Measurements from ENCODE around the gene DRP2.

DRP2 gene

DNA sequence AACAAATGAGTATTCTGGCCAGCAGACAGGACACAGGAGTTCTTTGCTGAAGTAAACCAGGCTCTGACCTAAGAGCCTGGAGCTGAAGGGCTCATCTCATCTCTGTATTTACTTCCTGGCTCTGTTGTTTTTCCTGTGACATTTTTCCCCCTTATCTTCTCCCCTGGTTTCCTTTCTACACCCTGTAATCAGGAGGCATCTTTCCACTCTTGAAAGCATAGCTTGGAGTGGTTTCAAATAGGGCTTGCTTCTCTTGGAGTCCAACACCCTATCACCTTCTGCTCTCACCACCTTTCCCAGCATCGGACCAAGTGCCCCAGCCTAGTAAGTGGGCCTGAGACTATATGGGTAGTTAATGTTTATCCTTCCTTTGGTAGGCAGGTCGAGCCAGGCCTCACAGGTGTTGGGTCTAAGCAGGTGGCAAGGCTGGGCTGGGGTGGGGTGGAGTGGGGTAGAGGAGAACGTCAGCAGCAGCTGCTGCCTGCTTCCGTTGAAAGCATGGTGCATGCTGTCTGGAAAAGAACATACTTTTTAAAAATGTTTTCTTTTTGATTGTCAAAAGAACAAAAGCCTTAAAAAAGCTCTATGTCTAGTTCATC lies 1.2 kb downstream of the DRP2 start:
- H3K36me3 Mint-ChIP-seq, result no peaks in the 10 kb centered on the region
- H3K4me1 Mint-ChIP-seq, result no peaks in the 10 kb centered on the region
- H3K9me3 Mint-ChIP-seq, result no peaks in the 10 kb centered on the region
- no peak overlapping the region for H3K4me3 Mint-ChIP-seq
- no peak overlapping the region for H3K27ac Mint-ChIP-seq
- no peak for ATAC-seq
- no peaks in the 10 kb centered on the region for H3K27me3 Mint-ChIP-seq

DNA sequence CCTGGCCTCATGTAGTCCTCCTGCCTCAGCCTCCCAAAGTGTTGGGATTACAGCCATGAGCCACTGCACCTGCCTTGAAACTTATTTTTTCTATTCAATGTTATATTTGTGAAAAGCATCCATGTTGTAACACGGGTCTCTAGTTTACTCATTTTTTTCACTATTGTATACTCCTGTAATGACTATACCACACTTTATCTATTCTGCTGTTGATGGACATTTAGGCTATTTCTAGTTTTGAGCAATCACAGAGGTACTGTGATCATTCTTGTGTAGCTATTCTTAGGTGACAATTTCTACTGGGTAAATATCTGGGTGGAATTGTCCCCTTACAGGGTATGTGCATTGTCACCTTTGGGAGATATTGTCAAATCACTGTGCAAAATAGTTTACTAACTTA lies 3.6 kb downstream of the DRP2 start:
- Mint-ChIP-seq H3K4me1 (no peaks in the 10 kb centered on the region), H3K4me3 (no peak overlapping the region), H3K27me3 (no peaks in the 10 kb centered on the region), H3K36me3 (no peaks in the 10 kb centered on the region), H3K9me3 (no peaks in the 10 kb centered on the region), H3K27ac (no peak overlapping the region)
- no peak for ATAC-seq

DNA sequence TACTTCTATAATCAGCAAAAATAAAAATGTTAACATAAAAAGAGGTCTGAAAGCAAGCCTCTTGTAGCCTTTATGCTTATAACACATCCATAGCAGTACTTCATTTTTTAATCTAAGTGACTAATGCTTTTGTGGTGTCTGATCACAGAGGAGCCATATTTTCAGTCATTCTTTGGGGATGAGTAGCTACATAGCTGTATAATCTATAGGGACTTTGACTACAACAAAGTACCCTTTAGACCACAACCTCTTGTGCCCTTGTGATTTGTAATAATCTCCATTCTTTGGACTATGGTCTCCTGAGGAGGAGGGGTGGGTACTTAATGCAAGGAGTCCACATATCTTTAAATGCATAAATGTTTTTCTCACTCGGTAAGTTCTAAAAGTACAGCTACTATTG lies 9.6 kb downstream of the DRP2 start:
- Mint-ChIP-seq H3K27me3 (peaks cover 12% of the 10 kb centered on the region), H3K27ac (no peak overlapping the region), H3K36me3 (no peaks in the 10 kb centered on the region), H3K4me3 (no peak overlapping the region), H3K4me1 (no peaks in the 10 kb centered on the region), H3K9me3 (no peaks in the 10 kb centered on the region)
- no peak for ATAC-seq

DNA sequence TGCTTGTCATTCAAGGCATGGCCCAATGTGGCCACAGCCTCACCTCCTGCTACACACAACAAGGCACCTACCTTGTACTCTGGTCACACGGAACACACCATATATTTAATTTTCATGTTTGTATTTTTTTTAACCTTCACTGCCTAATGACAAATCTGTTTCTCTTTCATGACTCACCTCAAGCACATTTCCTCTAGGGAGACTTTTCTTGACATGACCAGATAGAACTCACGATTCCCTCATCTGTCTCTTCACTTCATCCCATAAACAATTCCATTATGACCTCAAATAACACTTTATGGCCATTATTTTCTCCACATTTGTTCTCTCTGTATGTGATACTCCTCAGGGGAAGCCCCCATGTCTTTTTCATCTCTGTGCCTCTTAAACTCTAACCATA lies 11.1 kb downstream of the DRP2 start:
- H3K27me3 Mint-ChIP-seq, result peaks cover 12% of the 10 kb centered on the region
- H3K4me3 Mint-ChIP-seq, result no peak overlapping the region
- H3K9me3 Mint-ChIP-seq, result no peaks in the 10 kb centered on the region
- H3K4me1 Mint-ChIP-seq, result no peaks in the 10 kb centered on the region
- no peaks in the 10 kb centered on the region for H3K36me3 Mint-ChIP-seq
- no peak for ATAC-seq
- no peak overlapping the region for H3K27ac Mint-ChIP-seq

DNA sequence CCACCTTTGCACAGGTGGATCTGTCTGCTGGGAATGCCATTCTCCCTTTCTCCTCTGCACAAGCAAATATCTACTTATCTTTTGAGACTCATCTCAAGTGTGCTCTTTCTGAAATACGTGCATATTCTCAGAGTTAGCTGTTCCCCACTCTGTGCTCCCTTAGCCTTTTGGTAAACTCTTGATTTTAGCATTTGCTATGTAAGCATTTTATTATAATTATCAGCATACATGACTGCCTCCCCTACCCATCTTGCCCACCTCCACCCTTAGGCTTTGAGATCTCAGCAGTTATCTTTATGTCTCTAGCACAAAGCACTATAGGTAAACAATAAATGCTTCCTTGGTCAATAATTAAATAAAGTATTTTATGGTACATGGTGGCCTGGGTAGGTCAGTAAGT lies 11.5 kb downstream of the DRP2 start:
- H3K4me3 Mint-ChIP-seq, result no peak overlapping the region
- no peak for ATAC-seq

DNA sequence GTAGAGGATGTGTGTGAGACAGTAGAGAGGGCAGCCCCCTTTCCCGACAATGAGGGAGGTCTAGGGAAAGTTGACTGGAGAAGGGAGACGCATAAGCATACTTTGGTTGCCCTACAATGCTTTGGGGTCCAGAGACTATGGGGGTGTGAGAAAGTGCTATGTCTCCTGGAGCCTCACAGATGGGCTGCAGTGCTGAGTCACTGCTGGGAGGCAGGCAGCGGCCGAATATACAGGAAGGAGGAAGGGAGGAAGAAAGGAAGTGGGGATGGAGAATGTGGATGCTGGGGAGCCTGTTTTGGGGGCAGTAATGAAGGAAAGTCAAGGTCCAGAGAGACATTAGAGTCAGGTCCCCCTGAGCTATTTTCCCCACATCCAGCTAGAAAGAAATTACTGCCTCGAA lies 12.7 kb downstream of the DRP2 start:
- no peaks in the 10 kb centered on the region for H3K9me3 Mint-ChIP-seq

More for the DNA sequence above, 11.5 kb downstream of the DRP2 start:
- H3K4me1 Mint-ChIP-seq, result no peaks in the 10 kb centered on the region
- H3K36me3 Mint-ChIP-seq, result no peaks in the 10 kb centered on the region
- H3K27ac Mint-ChIP-seq, result no peak overlapping the region
- H3K27me3 Mint-ChIP-seq, result peaks cover 12% of the 10 kb centered on the region
- H3K9me3 Mint-ChIP-seq, result no peaks in the 10 kb centered on the region

DNA sequence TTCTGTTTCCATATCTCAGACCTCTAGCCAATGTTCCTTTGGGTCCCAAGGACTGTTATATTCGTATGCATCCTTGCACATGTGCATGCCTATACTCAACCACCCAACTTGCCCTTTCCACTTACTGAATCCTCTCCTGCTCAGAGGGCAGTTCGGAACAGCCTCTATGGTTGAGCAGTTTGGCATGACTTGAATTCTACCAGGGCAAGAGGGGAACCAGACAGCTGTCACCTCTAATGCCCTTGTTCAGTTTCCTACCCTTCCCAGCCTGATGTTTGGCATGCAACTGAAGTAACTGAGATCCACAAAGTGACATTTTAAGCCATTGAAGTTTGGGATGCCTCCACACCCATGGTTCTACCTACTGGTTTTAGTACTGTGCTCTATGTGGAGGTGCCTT lies 17.5 kb downstream of the DRP2 start:
- H3K4me3 Mint-ChIP-seq, result no peak overlapping the region
- H3K9me3 Mint-ChIP-seq, result no peaks in the 10 kb centered on the region

More for the DNA sequence above, 12.7 kb downstream of the DRP2 start:
- no peak for ATAC-seq
- no peak overlapping the region for H3K4me3 Mint-ChIP-seq
- H3K27ac Mint-ChIP-seq, result no peak overlapping the region
- peaks cover 12% of the 10 kb centered on the region for H3K27me3 Mint-ChIP-seq
- no peaks in the 10 kb centered on the region for H3K36me3 Mint-ChIP-seq
- no peaks in the 10 kb centered on the region for H3K4me1 Mint-ChIP-seq

DNA sequence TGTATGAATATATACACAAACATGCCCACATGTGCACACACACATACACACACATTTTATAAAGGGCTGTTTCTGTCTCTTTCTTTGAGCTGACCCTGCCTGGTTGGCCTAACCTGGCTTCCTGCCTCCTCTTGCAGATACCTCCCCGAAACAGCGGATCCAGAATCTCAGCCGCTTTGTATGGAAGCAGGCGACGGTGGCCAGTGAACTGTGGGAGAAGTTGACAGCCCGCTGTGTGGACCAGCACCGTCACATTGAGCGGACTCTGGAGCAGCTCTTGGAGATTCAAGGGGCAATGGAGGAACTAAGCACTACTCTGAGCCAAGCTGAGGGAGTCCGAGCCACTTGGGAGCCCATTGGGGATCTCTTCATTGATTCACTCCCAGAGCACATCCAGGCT lies 21.9 kb downstream of the DRP2 start:
- Mint-ChIP-seq H3K36me3 (no peaks in the 10 kb centered on the region), H3K4me3 (no peak overlapping the region), H3K27me3 (no peaks in the 10 kb centered on the region), H3K9me3 (no peaks in the 10 kb centered on the region), H3K4me1 (no peaks in the 10 kb centered on the region), H3K27ac (no peak overlapping the region)
- ATAC-seq, result no peak

More for the DNA sequence above, 17.5 kb downstream of the DRP2 start:
- H3K27me3 Mint-ChIP-seq, result peaks cover 10% of the 10 kb centered on the region
- H3K27ac Mint-ChIP-seq, result no peak overlapping the region
- no peaks in the 10 kb centered on the region for H3K4me1 Mint-ChIP-seq
- H3K36me3 Mint-ChIP-seq, result no peaks in the 10 kb centered on the region
- no peak for ATAC-seq

DNA sequence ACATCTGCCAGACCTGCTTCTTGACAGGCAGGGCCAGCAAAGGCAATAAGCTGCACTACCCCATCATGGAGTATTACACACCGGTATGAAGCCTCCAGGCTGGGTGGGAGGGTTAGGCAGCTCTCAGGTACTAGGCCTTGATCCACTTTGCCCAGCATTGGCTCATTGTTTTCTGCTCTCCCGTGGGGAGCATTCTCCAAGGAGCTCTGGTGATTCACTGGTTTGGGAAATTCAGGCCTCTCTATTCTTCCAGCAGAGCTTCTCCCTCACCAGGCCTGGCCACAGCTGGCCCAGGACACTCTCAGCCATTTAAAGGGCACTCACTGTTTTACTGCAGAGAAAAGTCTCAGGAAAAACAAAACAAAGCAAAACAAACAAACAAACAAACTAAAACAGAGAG lies 33.0 kb downstream of the DRP2 start:
- no peaks in the 10 kb centered on the region for H3K36me3 Mint-ChIP-seq

DNA sequence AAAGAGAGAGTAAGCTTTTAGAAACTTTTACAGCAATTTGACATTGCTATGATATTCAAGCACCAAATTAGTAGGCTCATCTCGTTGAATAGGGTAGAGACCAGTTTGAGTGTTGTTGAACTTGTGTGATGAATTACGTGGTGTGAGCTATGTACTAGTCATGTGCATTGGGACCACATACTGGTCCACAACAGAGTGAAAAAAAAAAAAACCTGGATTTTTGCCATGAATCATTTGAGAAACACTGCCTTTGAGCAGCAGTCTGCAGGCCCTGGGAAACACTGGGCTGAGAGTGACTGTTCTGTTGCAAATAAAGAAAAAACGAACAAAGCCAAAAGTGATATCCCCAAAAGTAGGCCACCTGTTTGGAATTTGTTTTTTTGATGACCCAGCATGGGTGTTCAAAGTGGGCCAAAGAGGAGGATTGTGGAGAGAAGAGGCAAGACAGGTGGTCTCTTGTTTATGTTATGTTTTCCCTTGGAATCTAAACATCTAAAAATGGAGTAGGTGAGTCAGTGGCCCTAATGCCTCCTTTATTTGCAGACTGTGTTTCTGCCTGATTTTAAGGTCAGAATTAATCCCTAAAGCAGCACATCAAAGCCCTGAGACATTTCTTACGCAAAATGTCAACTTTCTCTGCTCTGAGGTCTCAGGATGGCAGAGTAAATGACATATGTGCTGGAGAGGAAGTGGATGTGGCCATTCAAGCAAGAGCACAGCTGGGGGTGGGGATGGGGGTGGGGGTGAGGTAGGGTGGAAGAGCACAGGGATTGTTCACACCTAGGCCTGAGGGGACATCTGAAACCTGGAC lies 38.1 kb downstream of the DRP2 start:
- Mint-ChIP-seq H3K27me3 (no peaks in the 10 kb centered on the region), H3K4me3 (no peak overlapping the region), H3K27ac (no peak overlapping the region), H3K36me3 (no peaks in the 10 kb centered on the region), H3K9me3 (no peaks in the 10 kb centered on the region), H3K4me1 (no peaks in the 10 kb centered on the region)
- ATAC-seq, result no peak

More for the DNA sequence above, 33.0 kb downstream of the DRP2 start:
- Mint-ChIP-seq H3K4me3 (no peak overlapping the region), H3K4me1 (no peaks in the 10 kb centered on the region), H3K9me3 (no peaks in the 10 kb centered on the region), H3K27ac (no peak overlapping the region), H3K27me3 (no peaks in the 10 kb centered on the region)
- ATAC-seq, result no peak

DNA sequence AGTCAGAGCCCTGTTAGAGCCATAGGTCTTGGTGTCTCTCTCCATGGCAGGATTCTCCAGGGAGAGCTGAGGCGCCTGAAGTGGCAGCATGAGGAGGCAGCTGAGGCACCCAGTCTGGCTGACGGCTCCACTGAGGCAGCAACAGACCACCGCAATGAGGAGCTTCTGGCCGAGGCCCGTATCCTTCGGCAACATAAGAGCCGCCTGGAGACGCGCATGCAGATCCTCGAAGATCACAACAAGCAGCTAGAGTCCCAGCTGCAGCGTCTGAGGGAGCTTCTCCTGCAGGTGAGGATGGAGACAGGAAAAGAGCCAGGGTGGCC lies 38.6 kb downstream of the DRP2 start:
- no peaks in the 10 kb centered on the region for H3K27me3 Mint-ChIP-seq
- no peaks in the 10 kb centered on the region for H3K36me3 Mint-ChIP-seq
- no peaks in the 10 kb centered on the region for H3K4me1 Mint-ChIP-seq
- H3K4me3 Mint-ChIP-seq, result no peak overlapping the region
- H3K27ac Mint-ChIP-seq, result no peak overlapping the region
- ATAC-seq, result no peak
- no peaks in the 10 kb centered on the region for H3K9me3 Mint-ChIP-seq

DNA sequence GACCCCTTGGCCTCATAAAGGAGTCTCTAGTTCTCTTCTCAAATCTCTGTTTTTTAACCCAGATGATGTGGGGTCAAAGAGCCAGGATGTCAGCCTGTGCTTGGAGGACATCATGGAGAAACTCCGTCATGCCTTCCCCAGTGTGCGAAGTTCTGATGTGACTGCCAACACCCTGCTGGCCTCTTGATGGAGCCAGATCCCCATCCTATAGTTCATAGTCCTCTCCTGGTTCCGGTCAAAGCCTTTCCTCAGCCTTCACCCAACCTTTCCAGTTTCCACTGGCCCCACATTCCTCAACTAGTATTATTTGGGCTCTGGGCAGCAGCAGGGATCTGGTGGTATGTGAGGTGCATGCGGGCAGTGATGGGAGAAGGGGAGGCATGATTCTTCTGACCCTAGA lies 40.8 kb downstream of the DRP2 start:
- Mint-ChIP-seq H3K27me3 (no peaks in the 10 kb centered on the region), H3K36me3 (no peaks in the 10 kb centered on the region), H3K4me1 (no peaks in the 10 kb centered on the region), H3K9me3 (no peaks in the 10 kb centered on the region), H3K4me3 (no peak overlapping the region), H3K27ac (no peak overlapping the region)
- ATAC-seq, result no peak

DNA sequence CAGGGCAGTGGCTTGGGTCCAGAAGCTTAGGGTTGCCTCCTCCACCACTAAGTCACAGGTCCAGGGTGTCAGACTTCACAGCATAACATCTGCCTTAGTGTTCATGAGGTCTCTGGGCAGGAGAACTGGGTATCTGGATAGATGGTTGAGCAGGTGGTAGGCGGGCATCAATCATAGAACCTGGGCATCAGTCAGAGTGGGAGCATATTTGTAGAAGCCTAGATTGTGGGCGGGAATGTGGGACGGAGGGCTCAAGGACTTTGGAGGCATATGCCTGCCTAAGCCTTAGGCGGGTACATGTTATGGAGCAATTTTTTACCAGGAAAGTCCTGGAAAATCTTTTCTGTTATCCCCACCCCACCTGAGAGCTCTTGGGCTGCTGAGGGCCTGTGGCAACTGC lies 43.0 kb downstream of the DRP2 start:
- no peaks in the 10 kb centered on the region for H3K27me3 Mint-ChIP-seq
- no peaks in the 10 kb centered on the region for H3K4me1 Mint-ChIP-seq
- ATAC-seq, result no peak
- no peaks in the 10 kb centered on the region for H3K9me3 Mint-ChIP-seq
- no peaks in the 10 kb centered on the region for H3K36me3 Mint-ChIP-seq
- H3K4me3 Mint-ChIP-seq, result no peak overlapping the region
- no peak overlapping the region for H3K27ac Mint-ChIP-seq

DNA sequence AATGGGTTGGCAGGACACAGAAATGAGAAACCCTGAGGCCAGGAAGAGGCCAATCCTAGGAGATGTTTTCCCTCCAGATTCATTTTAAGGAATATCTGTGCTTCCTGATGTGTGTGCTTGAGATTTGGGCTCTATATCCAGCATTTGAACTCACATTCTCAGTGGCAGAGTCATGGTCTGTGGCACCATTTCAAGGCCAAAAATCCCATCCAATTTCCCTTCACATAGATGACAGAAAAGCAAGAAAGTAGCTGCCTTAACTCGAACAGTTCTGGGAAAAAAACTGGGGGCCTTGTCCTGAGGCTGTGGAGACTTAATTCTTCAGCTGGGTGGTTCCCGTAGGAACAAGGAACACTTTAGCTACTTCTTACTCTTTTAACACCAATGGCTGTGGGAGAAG lies 44.2 kb downstream of the DRP2 start:
- Mint-ChIP-seq H3K27me3 (no peaks in the 10 kb centered on the region), H3K36me3 (no peaks in the 10 kb centered on the region), H3K9me3 (no peaks in the 10 kb centered on the region), H3K4me3 (no peak overlapping the region), H3K27ac (no peak overlapping the region), H3K4me1 (no peaks in the 10 kb centered on the region)
- no peak for ATAC-seq

DNA sequence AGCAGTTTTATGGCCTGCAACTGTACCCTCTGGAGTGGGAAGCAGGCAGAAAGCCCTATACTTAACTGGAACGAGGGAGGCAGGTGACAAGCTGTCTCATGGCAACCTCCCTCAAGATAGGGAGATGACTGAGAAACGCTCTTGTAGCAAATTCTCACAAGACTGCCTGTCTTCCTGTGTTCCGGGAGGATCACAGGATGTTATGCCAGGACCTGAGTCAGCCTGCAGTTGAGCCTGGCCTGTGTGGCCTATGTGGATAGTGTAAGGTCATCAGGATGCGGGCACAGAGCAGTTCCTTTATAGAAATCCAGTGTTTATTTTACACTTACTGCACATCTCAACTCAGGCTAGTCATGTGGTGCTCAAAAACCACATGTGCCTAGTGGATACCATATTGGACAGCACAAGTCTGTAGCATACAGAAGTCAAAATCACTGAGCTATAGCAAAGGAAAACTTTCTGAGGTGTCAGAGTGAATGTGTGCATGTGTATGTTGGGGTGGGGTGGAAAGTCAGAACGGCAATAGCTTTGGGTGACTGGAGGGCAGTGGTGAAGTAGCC lies 46.4 kb downstream of the DRP2 start:
- no peaks in the 10 kb centered on the region for H3K36me3 Mint-ChIP-seq
- H3K9me3 Mint-ChIP-seq, result no peaks in the 10 kb centered on the region
- H3K4me1 Mint-ChIP-seq, result no peaks in the 10 kb centered on the region
- no peak overlapping the region for H3K27ac Mint-ChIP-seq
- no peaks in the 10 kb centered on the region for H3K27me3 Mint-ChIP-seq
- ATAC-seq, result no peak
- no peak overlapping the region for H3K4me3 Mint-ChIP-seq

DNA sequence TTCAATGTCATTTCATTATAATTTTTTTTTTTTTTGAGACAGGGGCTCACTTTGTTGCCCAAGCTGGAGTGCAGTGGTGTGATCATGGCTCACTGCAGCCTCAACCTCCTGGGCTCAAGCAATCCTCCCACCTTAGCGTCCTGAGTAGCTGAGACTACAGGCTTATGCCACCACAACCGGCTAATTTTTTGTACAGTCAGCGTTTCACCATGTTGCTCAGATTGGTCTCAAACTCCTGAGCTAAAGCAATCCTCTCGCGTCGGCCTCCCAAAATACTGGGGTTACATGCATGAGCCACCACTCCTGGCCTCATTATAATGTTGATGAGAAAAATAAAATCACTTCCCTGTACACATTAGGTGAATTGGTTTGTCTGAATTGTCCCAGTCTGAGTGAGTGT lies 54.6 kb downstream of the DRP2 start:
- Mint-ChIP-seq H3K27ac (no peak overlapping the region), H3K4me1 (no peaks in the 10 kb centered on the region), H3K4me3 (no peak overlapping the region), H3K36me3 (no peaks in the 10 kb centered on the region), H3K27me3 (no peaks in the 10 kb centered on the region), H3K9me3 (no peaks in the 10 kb centered on the region)
- ATAC-seq, result no peak

Data from stimulated activated memory B cell treated with anti-CD40 and anti-IgM and Interleukin-4, amounts not matched to agents 10 μg/mL and 1 μg/mL and 100 μg/mL, for 72 hours (primary cell).